ENCODE results near the gene ENTPD1. TPM values are rescaled to one million over a fixed set of nuclear protein-coding genes. Genes with fewer than 3 reads are reported as not detected.

The ENTPD1 gene
- total RNA-seq, 4 donors from 2014 or later: 7.5 to 39.4 (median 22.2) TPM

GRCh38 chr10:95837356-95837776 lies 81.4 kb downstream of the ENTPD1 start:
- DNase-seq (ENCODE audit: low spot score) (no peak), ATAC-seq (ENCODE audit: low FRiP score) (no peak)
- no peak for TF ChIP-seq CTCF (IDR thresholded peaks at IDR 0.05)

- DNase-seq (ENCODE audit: low spot score): no peak
- TF ChIP-seq CTCF (IDR thresholded peaks at IDR 0.05): no peak
- ATAC-seq (ENCODE audit: low FRiP score): no peak
Observed at GRCh38 chr10:95837783-95838182, 81.8 kb downstream of the ENTPD1 start.

GRCh38 chr10:95840121-95840520 lies 84.2 kb downstream of the ENTPD1 start:
- TF ChIP-seq CTCF (IDR thresholded peaks at IDR 0.05): no peak
- ATAC-seq (ENCODE audit: low FRiP score) (no peak), DNase-seq (ENCODE audit: low spot score) (no peak)

GRCh38 chr10:95840681-95841080 lies 84.7 kb downstream of the ENTPD1 start:
- no peak for TF ChIP-seq CTCF (IDR thresholded peaks at IDR 0.05)
- ATAC-seq (ENCODE audit: low FRiP score) (no peak), DNase-seq (ENCODE audit: low spot score) (no peak)

GRCh38 chr10:95841661-95842498 lies 85.9 kb downstream of the ENTPD1 start:
- DNase-seq (ENCODE audit: low spot score) (no peak), ATAC-seq (ENCODE audit: low FRiP score) (peak; percentile 71)
- TF ChIP-seq CTCF (IDR thresholded peaks at IDR 0.05): peak in 1 of 3 donors; percentile 34

- DNase-seq (ENCODE audit: low spot score) (no peak), ATAC-seq (ENCODE audit: low FRiP score) (no peak)
- no peak for TF ChIP-seq CTCF (IDR thresholded peaks at IDR 0.05)
Observed at GRCh38 chr10:95845411-95845810, 89.4 kb downstream of the ENTPD1 start.

- TF ChIP-seq CTCF (IDR thresholded peaks at IDR 0.05): no peak
- DNase-seq (ENCODE audit: low spot score): no peak
- ATAC-seq (ENCODE audit: low FRiP score): no peak
Observed at GRCh38 chr10:95847007-95847406, 91.0 kb downstream of the ENTPD1 start.

All from omental fat pad (tissue), 4 donors.